Activated T-helper 2 cell treated with anti-CD3 and anti-CD28 coated beads, Interferon-gamma antibody, Interleukin-2, Interleukin-4, amounts not matched to agents 10 μg/mL and 5 μg/mL and 100 μg/mL, durations not matched to agents 14 hours and 24 hours and 36 hours (primary cell): Measurements from ENCODE around the gene CISD3. TPM values are rescaled to one million over a fixed set of nuclear protein-coding genes. Genes with fewer than 3 reads are reported as not detected.

Experiments
- total RNA-seq: library from RNA; stranded (reverse); gene quantifications from 2 replicates; pipeline ENCODE4 v1.2.3, GENCODE V29; 2022

CISD3 gene
- total RNA-seq, 1 donor from 2014 or later: 32.2 TPM

Other genes starting within 250 kb of the CISD3 start
- 0.14 and 0.16 TPM in 2 replicates for gene SRCIN1, start 124.4 kb upstream of the CISD3 start, total RNA-seq
- 34.9 TPM in 2 replicates for gene EPOP, start 55.4 kb upstream of the CISD3 start, total RNA-seq
- 211 and 213 TPM in 2 replicates for gene MLLT6, start 25.1 kb upstream of the CISD3 start, total RNA-seq
- gene PCGF2, start 18.0 kb downstream of the CISD3 start, total RNA-seq: 5.8 and 7.4 TPM in 2 replicates
- gene PSMB3, start 22.4 kb downstream of the CISD3 start, total RNA-seq: 337 and 342 TPM in 2 replicates
- 35.3 and 45.3 TPM in 2 replicates for gene PIP4K2B, start 69.2 kb downstream of the CISD3 start, total RNA-seq
- gene CWC25, start 95.0 kb downstream of the CISD3 start, total RNA-seq: 23.0 and 26.4 TPM in 2 replicates
- gene RPL23, start 123.4 kb downstream of the CISD3 start, total RNA-seq: 1,775 and 1,796 TPM in 2 replicates
- gene LASP1, start 139.7 kb downstream of the CISD3 start, total RNA-seq: 151 and 156 TPM in 2 replicates
- gene FBXO47, start 237.1 kb downstream of the CISD3 start, total RNA-seq: not detected in 2 replicates